NCI-H69 (cell line): ENCODE results near the gene ALDH3B2.
"Not testable (repeated sequence)": the region's sequence is repeated elsewhere in the genome, so short reads cannot be mapped to it uniquely, and the experiment has no call there.

Source experiments
- DNase-seq: peaks from one replicate; lab custom pipeline; 2025; lab: John Stamatoyannopoulos, UW

ALDH3B2 gene

GRCh38 chr11:67685641-67686332 lies 11.4 kb upstream of the ALDH3B2 start:
- not testable (repeated sequence) for DNase-seq

DNA sequence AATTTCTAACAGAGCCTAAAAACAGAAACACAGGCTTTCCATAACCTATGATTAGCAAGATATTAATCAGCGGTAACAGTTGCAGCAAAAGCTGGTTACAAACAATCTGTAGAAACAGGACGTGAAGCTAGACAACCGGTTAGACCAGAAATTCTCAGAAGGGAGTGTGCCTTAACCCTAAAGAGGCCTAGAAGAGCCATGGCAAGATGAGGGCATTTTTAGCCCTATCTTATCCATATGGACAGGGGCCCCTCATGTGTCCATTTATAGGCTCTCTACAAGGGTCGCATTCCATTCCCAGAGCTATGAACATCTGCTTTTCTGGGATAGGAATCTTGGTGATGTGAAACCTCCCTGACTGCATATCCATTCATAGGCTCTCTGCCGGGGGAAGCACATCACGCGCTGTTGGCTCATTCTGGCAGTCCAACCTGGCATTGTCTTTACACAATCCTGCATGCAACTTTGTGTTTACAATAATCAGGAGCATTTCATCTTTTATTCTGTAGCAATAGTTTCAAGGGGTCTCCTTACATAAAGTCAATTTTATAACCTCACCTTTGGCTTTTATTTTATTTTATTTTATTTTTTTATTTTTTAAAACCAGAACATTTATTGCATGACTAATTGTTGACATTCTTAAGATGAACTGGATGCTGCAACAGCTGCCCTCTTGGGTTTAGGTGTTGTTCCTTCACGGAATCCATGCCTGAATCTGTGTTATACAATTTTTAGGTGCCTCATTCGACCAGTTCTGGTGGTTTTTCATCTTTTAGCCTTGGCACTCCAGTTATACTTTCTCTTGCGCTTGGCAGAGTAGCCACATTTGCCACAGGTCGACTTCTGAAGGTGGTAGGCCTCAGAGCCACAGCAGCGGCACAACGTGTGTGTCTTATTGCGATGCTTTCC lies 8.0 kb upstream of the ALDH3B2 start:
- not testable (repeated sequence) for DNase-seq

DNA sequence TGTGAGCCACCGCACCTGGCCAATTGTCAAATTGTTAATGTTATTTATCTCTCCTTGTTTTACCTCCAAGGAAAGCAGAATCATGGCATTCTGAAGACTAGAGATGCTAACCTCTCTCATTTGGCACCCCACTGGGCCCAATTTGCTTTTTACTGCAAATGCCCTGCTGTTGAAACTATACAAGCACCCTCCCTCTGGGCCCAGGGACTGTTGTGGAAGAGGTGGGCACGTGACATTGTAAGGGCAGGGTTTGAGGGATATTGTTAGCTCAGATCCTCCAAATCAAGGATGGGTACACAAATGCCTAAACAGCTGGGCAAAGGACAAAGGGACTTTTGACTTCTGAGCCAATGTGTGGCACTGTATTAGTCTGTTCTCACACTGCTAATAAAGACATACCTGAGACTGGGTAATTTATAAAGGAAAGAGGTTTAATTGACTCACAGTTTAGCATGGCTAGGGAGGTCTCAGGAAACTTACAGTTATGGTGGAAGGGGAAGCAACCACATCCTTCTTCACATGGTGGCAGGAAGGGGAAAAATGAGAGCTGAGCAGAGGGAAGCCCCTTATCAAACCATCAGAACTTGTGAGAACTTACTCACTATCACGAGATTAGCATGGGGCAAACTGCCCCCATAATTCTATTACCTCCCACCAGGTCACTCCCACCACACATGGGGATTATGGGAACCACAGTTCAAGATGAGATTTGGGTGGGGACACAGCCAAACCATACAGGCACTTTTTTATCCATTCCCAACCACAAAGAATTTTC lies 6.5 kb upstream of the ALDH3B2 start:
- DNase-seq = no peak

- no peak for DNase-seq
Observed at GRCh38 chr11:67675058-67675747, 780 bp upstream of the ALDH3B2 start.

DNA sequence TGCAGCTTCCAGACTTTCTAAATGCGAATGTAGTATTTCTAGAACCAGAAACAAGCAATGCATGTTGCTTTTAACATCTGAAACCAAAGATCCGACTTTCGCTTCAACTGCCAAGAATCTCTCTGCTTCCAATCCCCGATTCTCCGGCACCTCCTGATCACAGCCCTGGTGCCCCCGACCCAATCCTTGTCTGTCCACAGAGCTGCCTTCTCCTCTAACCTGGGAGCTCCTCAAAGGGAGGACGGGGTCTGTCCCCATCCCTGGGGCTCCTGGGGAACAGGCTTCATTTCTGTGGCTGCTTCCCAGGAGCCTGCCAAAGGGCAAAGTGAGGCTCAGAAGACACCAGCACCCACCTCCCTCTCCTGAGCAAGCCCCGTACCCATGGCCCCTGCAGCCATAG lies 521 bp downstream of the ALDH3B2 start:
- DNase-seq = no peak

DNA sequence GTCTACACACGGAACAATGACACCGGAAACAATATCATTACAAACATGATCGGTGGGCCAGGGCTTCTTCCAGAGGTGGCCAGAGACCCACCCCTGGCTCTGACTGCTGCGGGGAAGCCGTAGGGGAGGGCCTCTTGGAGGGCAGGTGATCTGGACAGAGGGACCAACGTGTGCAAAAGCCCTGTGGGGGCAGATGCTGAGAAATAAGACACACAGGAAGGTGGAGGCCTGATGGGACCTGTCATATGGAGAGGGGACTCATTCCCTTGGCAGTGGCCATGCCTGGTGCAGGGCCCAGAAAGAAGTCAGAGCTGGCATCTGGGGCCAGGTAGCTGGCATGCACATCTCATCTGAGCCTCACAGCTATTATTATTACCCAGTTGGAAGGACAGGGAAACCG lies 1.1 kb downstream of the ALDH3B2 start:
- no peak for DNase-seq

GRCh38 chr11:67671211-67671520 lies 3.3 kb downstream of the ALDH3B2 start:
- DNase-seq = no peak

- no peak for DNase-seq
Observed at GRCh38 chr11:67670316-67671210, 3.9 kb downstream of the ALDH3B2 start.

DNA sequence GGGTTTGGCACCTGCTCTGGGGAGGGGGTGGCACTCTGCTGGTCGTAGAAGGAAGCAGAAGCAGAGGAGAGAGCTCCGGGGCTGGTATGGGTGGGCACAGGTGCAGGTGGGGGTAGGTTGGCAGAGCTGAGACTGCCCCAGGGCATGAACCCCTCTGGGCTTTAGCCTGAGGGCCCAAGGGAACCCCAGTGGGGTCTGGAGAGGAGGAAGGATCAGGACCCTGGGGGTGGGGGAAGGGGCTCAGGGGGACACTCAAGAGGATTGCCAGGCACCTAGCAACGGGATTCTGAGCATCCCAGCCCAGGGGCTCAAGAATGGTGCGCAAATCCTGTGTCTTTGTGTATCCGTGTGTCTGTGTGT lies 6.3 kb downstream of the ALDH3B2 start:
- no peak for DNase-seq

DNA sequence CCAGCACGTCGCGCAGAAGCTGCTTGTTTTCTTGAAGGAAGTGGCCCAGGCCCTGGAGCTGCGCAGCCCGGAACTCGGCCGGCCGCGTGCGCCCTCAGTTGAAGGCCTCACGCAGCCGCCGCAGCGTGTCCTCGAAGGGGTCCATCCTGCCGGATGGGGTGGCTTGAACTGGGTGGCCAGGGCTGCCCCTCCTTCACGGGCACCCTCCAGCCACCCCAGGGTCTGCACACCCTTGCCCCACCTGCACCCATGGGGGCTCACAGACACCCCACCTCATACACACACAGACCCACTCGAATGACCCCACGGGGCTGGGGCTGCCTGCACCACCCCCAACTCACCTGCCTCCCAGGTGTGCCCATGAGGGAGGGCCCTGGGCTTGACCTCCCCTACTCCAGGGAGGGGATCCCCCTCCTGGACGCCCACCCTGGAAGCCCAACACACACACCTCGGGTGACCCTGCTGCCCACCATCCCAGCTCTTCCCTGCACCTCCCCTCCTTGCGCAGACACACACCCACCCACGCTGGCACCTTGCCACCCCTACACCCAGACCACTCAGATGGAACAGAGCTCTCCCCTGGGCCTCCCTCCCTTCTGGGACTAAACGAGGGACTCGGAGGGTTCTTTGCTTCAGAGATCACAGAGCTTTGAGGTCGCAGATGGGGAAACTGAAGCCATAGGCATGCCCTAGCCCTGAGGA lies 6.8 kb downstream of the ALDH3B2 start:
- no peak for DNase-seq

DNA sequence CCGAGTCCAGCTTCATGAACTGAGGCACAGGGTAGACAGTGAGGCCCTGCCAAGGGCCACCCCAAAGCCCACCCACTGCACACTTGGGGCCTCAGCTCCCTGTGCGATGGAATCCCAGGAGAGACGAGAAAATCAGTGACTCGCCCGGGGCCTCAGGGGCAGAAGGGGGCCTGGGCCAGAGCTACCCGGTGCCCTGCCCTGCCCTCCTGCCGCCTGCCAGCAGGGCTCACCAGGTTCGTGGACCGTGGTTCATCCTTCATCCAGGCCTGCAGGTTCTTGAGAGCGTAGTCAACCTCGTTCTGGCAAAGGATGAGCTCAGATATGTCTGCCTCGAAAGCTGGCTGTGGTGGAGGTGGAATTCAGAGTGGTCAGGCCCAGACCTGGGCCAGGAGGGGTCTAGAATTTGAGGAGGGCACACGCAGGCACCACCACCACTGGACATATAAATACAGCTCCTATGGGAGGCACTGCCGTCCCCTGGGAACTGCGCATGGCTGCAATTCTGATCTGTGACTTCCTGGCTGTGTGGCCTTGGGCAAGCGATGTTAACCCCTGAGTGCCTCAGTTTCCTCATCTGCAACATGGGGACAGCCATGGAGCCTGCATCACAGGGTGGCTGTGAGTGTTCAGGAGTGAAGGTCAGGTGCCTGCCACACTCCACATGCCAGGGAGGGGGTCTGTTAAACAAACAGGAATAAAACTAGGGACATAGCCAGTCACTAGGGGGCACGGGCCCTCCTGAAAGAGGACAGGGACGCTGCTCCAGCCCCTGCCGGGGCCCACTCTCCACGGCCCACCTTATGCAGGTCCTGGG lies 7.5 kb downstream of the ALDH3B2 start:
- DNase-seq = no peak

GRCh38 chr11:67666303-67666645 lies 8.1 kb downstream of the ALDH3B2 start:
- DNase-seq = no peak

GRCh38 chr11:67665541-67666302 lies 8.7 kb downstream of the ALDH3B2 start:
- no peak for DNase-seq

- no peak for DNase-seq
Observed at GRCh38 chr11:67664696-67665540, 9.5 kb downstream of the ALDH3B2 start.

GRCh38 chr11:67664213-67664585 lies 10.2 kb downstream of the ALDH3B2 start:
- DNase-seq = no peak

- DNase-seq = no peak
Observed at GRCh38 chr11:67663532-67664212, 10.8 kb downstream of the ALDH3B2 start.

GRCh38 chr11:67662835-67663531 lies 11.4 kb downstream of the ALDH3B2 start:
- DNase-seq = no peak
